Keratinocyte (primary cell): ENCODE results near the gene BMPR1B.

Experiments used
- EZH2 ChIP-seq: IDR thresholded peaks from one replicate; pipeline ENCODE4 v1.6.1; 2012; ENCODE audit warnings: inconsistent platforms, mild to moderate bottlenecking, low read length, moderate library complexity
- TF ChIP-seq, protein P1 (sequence below), 3 experiments: IDR thresholded peaks in 1 of 3; conservative IDR thresholded peaks in 1 of 3; optimal IDR thresholded peaks in 1 of 3; 2 replicates in 2 of 3; 3 replicates in 1 of 3; pipeline versions ENCODE3 to v1.5.1; 2011; ENCODE audit warnings: low read length in 3 of 3, mild to moderate bottlenecking in 3 of 3, moderate library complexity in 2 of 3, control low read depth in 1 of 3, inconsistent platforms in 1 of 3; ENCODE audit not compliant: insufficient read depth in 2 of 3; ENCODE audit errors: extremely low read depth in 1 of 3

DNA sequence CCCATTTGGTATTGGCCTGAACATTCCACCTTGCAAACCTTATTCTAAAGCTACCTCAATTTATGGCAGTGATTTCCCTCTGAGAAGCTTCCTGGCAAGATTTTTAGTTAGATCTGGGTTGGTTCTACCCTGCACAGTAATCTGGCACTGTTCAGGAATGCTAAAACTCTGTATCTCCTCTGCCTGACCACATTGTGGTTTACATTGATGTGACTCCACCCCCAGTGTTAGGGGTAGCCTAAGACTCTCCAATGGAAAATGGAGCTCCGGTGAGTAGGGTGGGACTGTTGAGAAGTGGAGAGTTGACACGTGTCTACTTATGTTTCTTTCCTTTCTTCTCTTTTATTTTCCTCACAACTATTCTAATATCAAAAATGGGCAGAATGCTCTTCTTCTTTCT, 45.4 kb downstream of the BMPR1B start:
- TF ChIP-seq, protein P1, sequence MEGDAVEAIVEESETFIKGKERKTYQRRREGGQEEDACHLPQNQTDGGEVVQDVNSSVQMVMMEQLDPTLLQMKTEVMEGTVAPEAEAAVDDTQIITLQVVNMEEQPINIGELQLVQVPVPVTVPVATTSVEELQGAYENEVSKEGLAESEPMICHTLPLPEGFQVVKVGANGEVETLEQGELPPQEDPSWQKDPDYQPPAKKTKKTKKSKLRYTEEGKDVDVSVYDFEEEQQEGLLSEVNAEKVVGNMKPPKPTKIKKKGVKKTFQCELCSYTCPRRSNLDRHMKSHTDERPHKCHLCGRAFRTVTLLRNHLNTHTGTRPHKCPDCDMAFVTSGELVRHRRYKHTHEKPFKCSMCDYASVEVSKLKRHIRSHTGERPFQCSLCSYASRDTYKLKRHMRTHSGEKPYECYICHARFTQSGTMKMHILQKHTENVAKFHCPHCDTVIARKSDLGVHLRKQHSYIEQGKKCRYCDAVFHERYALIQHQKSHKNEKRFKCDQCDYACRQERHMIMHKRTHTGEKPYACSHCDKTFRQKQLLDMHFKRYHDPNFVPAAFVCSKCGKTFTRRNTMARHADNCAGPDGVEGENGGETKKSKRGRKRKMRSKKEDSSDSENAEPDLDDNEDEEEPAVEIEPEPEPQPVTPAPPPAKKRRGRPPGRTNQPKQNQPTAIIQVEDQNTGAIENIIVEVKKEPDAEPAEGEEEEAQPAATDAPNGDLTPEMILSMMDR (optimal IDR thresholded peaks at IDR 0.05 in 1 of 3, IDR thresholded peaks at IDR 0.05 in 1 of 3, conservative IDR thresholded peaks at IDR 0.05 in 1 of 3; ENCODE audit: extremely low read depth in 1 of 3, insufficient read depth in 2 of 3, low read length in 3 of 3) = no peak
- no peak for TF ChIP-seq EZH2
